HG03571 (cell line): ENCODE measurements around the gene KRTAP12-4.
"Not testable (repeated sequence)": the region's sequence is repeated elsewhere in the genome, so short reads cannot be mapped to it uniquely, and the experiment has no call there.

ENCODE experiments used
- ATAC-seq: cut with Tn5 transposase; IDR thresholded peaks from one replicate; pipeline ENCODE4 v1.9.1; 2021; ENCODE audit not compliant: unreplicated experiment

The KRTAP12-4 gene

GRCh38 chr21:44654576-44655175 is at the start of gene KRTAP12-4:
Gene KRTAP12-4, minus strand, starts transcription at chr21:44654659. Its CDS starts 45 bp downstream, at chr21:44654614.
- ATAC-seq: no peak

- no peak for ATAC-seq
Observed at GRCh38 chr21:44703731-44704635, 49.5 kb upstream of the KRTAP12-4 start.

GRCh38 chr21:44702973-44703730 is 48.7 kb upstream of the KRTAP12-4 start:
- no peak for ATAC-seq

GRCh38 chr21:44702111-44702972 is 47.9 kb upstream of the KRTAP12-4 start:
- ATAC-seq: no peak

GRCh38 chr21:44701541-44701940 is 47.1 kb upstream of the KRTAP12-4 start:
- ATAC-seq: no peak

GRCh38 chr21:44701023-44701400 is 46.6 kb upstream of the KRTAP12-4 start:
- no peak for ATAC-seq

GRCh38 chr21:44700101-44701022 is 45.9 kb upstream of the KRTAP12-4 start:
- ATAC-seq: no peak

GRCh38 chr21:44699502-44700001 is 45.1 kb upstream of the KRTAP12-4 start:
- ATAC-seq: no peak

- ATAC-seq: no peak
Observed at GRCh38 chr21:44697811-44698734, 43.6 kb upstream of the KRTAP12-4 start.

GRCh38 chr21:44697172-44697810 is 42.8 kb upstream of the KRTAP12-4 start, which contains the start of gene KRTAP10-12:
Gene KRTAP10-12, plus strand, starts transcription at chr21:44697172. Its CDS starts 30 bp downstream, at chr21:44697202.
- not testable (repeated sequence) for ATAC-seq

- no peak for ATAC-seq
Observed at GRCh38 chr21:44696572-44696971, 42.1 kb upstream of the KRTAP12-4 start.

- ATAC-seq: no peak
Observed at GRCh38 chr21:44695641-44696040, 41.2 kb upstream of the KRTAP12-4 start.

- no peak for ATAC-seq
Observed at GRCh38 chr21:44695184-44695583, 40.7 kb upstream of the KRTAP12-4 start.

GRCh38 chr21:44694776-44695175 is 40.3 kb upstream of the KRTAP12-4 start:
- no peak for ATAC-seq

- ATAC-seq: no peak
Observed at GRCh38 chr21:44692798-44693512, 38.5 kb upstream of the KRTAP12-4 start.

GRCh38 chr21:44691686-44692085 is 37.2 kb upstream of the KRTAP12-4 start:
- ATAC-seq: no peak

GRCh38 chr21:44689740-44690139 is 35.3 kb upstream of the KRTAP12-4 start:
- ATAC-seq: not testable (repeated sequence)
